NCI-H1417 treated with DMSO at 0.1 percent for 48 hours (cell line): Measurements from ENCODE around the gene SPAG16.
"Not testable (repeated sequence)": the region's sequence is repeated elsewhere in the genome, so short reads cannot be mapped to it uniquely, and the experiment has no call there.

ENCODE experiments used
- DNase-seq: peaks from one replicate; lab custom pipeline; 2025; lab: John Stamatoyannopoulos, UW

SPAG16 gene

GRCh38 chr2:213271947-213272346, 12.3 kb upstream of the SPAG16 start:
- DNase-seq: no peak

GRCh38 chr2:213274143-213274542, 10.1 kb upstream of the SPAG16 start:
- no peak for DNase-seq

GRCh38 chr2:213275265-213275664, 9.0 kb upstream of the SPAG16 start:
- DNase-seq: no peak

GRCh38 chr2:213277134-213277533, 7.1 kb upstream of the SPAG16 start:
- DNase-seq: not testable (repeated sequence)

- DNase-seq: no peak
These were observed 5.1 kb upstream of the SPAG16 start for GRCh38 chr2:213279116-213279620.

- DNase-seq: no peak
These were observed 4.3 kb upstream of the SPAG16 start for GRCh38 chr2:213279971-213280370.

GRCh38 chr2:213281156-213281555, 3.1 kb upstream of the SPAG16 start:
- DNase-seq: no peak

- DNase-seq: no peak
These were observed 1.1 kb downstream of the SPAG16 start for GRCh38 chr2:213285404-213285803.

GRCh38 chr2:213286161-213286560, 1.9 kb downstream of the SPAG16 start:
- DNase-seq: no peak

GRCh38 chr2:213288913-213289700, 4.8 kb downstream of the SPAG16 start:
- no peak for DNase-seq

GRCh38 chr2:213290501-213290900, 6.2 kb downstream of the SPAG16 start:
- no peak for DNase-seq

GRCh38 chr2:213296270-213296669, 12.0 kb downstream of the SPAG16 start:
- DNase-seq: no peak

GRCh38 chr2:213306316-213306942, 22.2 kb downstream of the SPAG16 start:
- no peak for DNase-seq

GRCh38 chr2:213315168-213315876, 31.1 kb downstream of the SPAG16 start:
- DNase-seq: no peak

- no peak for DNase-seq
These were observed 31.9 kb downstream of the SPAG16 start for GRCh38 chr2:213316001-213316735.

- DNase-seq: no peak
These were observed 33.7 kb downstream of the SPAG16 start for GRCh38 chr2:213317929-213318328.

- no peak for DNase-seq
These were observed 36.3 kb downstream of the SPAG16 start for GRCh38 chr2:213320604-213321003.

- DNase-seq: no peak
These were observed 52.0 kb downstream of the SPAG16 start for GRCh38 chr2:213336253-213336770.

- DNase-seq: no peak
These were observed 69.2 kb downstream of the SPAG16 start for GRCh38 chr2:213353419-213353818.

- DNase-seq: no peak
These were observed 92.4 kb downstream of the SPAG16 start for GRCh38 chr2:213376644-213377043.

GRCh38 chr2:213407027-213407426, 122.8 kb downstream of the SPAG16 start:
- DNase-seq: not testable (repeated sequence)
